Measurements from ENCODE around the gene FREY1.
A peak's percentile ranks its signal among the peaks of the same experiment; 100 is the strongest.

Gene FREY1

GRCh38 chr11:45928535-45929215 lies 21.6 kb upstream of the FREY1 start:
- DNase-seq: no peak

DNA sequence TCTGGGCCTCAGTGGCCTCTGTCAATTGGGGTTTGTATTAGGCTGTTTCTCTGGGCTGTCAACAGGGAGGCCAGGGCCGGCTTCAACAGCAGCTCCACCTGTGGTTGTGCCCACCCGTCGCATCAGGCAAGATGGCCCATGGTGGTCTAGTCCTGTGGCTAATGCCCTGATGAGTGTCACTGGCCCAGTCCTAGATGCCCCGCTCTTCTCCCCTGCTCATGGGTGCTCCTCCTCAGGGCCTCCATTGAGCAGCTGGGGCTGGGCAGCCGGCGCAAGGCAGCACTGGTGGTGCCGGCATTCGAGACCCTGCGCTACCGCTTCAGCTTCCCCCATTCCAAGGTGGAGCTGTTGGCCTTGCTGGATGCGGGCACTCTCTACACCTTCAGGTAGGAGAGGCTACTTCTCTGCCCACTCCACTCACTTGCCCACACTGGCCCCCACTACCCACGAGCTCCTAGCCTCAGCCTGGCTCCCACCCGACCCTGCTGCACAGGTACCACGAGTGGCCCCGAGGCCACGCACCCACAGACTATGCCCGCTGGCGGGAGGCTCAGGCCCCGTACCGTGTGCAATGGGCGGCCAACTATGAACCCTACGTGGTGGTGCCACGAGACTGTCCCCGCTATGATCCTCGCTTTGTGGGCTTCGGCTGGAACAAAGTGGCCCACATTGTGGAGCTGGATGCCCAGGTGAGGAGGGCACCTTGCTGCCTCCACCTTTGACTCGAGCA lies 20.8 kb upstream of the FREY1 start:
- no peak for DNase-seq

GRCh38 chr11:45927332-45927683 lies 20.2 kb upstream of the FREY1 start:
- DNase-seq: no peak

DNA sequence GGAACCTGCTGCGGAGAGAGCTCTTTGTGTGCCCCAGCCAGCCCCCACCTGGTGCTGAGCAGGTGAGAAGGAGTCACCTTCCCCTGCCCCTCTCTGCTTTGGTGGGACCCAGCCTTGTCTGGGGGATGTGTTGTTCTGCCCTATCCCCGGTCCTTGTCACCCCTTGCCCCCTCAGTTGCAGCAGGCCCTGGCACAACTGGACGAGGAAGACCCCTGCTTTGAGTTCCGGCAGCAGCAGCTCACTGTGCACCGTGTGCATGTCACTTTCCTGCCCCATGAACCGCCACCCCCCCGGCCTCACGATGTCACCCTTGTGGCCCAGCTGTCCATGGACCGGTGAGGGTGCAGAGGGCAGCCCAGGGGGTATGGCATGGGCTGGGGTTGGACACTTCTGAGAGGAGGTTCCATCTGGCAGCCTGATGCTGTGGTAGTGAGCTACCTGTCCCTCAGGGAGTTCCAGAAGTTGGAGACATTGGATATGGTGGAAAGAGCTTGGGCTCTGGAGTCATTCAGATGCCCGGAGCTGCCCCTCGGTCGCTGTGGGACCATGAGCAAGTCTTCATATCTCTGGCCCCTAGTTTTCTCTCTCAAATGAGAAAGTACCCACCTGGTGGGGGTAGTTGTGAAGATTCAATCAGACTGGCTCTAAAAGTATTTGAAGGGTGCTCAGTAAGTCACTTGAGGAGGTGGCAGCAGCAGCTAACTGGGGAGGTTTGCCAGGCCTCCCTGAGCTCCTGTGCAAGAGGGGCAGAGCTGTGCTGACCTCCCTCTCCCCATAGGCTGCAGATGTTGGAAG lies 19.7 kb upstream of the FREY1 start:
- no peak for DNase-seq

GRCh38 chr11:45926001-45926401 lies 18.9 kb upstream of the FREY1 start:
- no peak for DNase-seq

DNA sequence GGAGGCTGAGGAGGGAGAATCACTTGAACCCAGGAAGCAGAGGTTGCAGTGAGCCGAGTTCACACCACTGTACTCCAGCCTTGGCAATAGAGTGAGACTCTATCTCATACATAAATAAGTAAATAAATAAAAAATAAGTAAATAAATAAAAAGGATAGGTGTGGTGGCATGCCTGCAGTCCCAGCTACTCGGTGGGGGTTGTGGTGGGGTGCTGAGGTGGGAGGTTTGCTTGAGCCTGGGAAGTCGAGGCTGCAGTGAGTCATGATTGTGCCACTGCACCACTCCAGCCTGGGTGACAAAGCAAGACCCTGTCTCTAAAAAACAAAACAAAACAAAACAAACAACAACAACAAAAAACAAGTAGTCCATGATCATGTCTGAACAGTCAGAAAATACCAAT lies 18.5 kb upstream of the FREY1 start:
- DNase-seq: no peak

DNA sequence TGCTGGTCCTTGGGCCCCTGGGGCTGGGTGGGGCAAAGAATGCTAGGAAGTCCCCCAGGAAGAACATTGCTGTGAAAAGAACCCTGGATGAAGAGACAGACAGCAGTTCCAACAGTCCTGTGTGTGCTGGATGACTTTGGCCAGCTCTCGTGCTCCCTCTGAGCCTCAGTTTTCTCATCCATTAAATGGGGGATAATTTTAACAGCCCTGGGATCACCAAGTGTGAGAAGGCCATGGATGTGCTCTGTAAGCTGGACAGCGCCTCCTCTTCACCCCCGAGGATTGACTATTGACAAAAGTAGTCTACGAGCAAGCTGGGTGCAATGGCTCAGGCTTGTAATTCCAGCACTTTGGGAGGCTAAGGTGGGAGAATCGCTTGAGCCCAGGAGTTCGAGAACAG lies 17.9 kb upstream of the FREY1 start:
- DNase-seq: no peak

DNA sequence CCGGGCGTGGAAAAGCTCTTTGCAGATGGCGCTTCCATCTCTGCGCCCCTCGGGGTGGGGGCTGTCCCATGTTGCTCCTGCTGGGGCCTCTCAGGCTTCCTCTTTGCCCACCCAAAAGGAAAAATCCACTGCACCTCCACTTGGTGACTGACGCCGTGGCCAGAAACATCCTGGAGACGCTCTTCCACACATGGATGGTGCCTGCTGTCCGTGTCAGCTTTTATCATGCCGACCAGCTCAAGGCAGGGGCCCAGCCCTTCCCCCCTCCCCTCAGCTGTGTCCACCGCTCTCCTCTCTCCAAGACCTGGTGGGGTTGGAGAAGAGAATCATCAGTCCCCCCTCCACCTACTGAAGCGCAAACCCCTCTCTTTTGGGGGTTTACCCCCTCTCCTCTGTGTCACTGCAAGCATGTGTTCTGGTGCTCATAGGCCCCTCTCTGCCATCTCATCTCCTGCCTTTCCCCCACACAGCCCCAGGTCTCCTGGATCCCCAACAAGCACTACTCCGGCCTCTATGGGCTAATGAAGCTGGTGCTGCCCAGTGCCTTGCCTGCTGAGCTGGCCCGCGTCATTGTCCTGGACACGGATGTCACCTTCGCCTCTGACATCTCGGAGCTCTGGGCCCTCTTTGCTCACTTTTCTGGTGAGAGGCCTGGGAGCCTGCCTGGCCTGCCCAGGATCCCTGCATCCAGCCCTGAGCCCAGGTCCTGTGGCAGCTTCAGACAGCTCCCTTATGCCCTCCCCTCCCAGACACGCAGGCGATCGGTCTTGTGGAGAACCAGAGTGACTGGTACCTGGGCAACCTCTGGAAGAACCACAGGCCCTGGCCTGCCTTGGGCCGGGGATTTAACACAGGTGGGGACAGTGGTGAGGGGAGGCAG lies 17.2 kb upstream of the FREY1 start:
- DNase-seq: no peak

GRCh38 chr11:45922425-45923082 lies 15.5 kb upstream of the FREY1 start, which contains the start of gene LARGE2:
LARGE2 (plus strand) TSS chr11:45922656; CDS start chr11:45922883, 227 bp downstream.
- peak; percentile 31 for DNase-seq

- DNase-seq: no peak
Observed at GRCh38 chr11:45921561-45922424, 14.7 kb upstream of the FREY1 start.

- no peak for DNase-seq
Observed at GRCh38 chr11:45920531-45921477, 13.7 kb upstream of the FREY1 start.

DNA sequence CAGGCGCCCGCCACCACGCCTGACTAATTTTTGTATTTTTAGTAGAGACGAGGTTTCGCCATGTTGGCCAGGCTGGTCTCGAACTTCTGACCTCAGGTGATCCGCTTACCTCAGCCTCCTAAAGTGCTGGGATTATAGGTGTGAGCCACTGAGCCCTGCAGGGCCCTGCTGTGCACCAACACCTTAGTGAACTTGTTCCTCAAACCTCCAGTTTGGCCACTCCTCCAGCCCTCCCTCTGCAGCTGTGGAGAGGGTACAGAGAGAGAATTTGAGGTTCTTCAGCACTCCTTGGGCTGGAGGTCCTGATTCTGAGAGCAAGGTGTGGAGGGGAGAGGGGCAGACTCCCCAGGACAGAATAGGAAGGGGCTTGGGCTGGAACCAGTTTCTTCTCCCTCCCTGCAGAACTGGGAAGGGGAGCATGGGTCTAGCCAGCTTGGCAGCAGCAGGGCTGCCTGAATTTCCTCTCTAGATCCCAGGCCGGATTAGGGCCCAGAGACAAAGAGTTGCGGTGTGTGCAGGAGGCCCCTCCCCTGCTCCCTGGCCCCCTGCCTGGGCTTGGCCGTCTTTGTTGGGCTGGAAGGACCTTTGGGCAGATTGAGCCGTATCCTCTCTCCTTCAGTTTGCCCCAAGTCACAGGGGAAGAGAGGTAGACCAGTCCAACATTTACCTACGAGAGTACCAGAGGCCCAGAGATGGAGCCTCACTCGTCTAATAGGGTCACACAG lies 12.9 kb upstream of the FREY1 start:
- DNase-seq: no peak

- DNase-seq: no peak
Observed at GRCh38 chr11:45918962-45919675, 12.0 kb upstream of the FREY1 start.

DNA sequence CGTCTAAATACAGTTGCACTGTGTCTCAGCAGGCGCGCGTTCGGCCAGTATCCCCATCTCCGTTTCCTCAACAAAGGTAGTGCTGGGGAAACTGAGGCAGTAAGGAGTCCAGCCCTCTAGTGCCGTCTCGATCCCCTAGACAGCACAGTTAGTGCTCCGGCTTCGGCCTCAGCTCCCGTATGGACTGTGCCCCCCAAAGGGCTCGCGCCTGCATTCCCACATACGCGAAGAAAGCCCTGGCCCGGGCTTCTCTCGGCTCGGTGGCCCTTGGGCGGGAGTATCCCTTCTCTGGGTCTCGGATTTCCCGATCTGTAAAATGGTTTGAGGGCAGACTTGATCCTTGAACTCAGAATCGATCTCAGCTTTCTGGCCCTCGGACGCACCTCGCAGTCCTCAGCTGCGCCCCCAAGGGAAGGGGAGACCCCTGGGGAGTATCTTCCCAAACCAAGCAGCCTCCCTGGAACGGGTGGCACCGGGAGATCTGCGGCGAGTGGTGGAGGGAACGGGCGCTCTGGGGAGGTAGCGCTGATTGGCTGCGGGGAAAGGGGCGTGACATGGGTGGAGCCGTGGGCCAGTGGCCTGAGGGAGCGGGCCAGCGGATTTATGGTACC lies 11.4 kb upstream of the FREY1 start:
- peak; percentile 69 for DNase-seq

DNA sequence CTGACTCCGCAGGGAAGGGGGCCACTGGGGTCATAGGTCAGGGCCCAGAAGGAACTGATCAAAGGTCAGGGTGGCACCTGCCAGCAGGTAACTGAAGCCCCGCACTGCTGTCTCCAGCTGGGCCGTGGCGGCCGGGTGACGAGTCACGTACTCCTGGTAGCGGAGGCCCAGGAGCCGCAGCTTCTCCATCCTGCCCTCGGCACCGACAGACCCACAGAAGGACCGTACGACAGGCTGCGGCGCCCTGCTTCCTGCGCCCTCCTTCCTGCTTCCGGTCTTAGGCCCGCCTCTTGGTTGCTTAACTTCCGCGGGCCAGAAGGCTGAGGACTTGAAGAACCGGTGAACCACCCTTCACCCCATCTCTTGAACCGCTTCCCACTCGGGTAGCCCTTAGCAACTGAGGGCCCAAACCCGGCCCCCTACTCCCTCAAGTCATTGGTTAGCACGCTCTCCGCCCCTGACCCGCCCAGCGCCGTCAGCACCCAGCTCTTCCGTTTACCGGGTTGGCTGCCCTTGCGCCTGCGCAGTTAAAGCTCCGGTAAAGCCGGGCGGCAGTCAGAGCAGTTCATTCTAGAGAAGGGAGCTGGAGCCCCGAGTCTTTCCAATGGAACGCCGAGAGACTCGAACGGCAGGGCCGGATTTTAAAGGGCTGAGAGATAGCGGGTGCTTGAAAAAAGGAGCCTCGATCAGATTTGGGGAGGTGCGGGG lies 10.7 kb upstream of the FREY1 start, which contains the start of gene PEX16:
TSS of gene PEX16 (minus strand) at position 255 of the 708 bp plus-strand sequence. CDS start at position 189, 66 bp downstream.
- DNase-seq: peak; percentile 98

- DNase-seq: no peak
Observed at GRCh38 chr11:45917286-45917622, 10.2 kb upstream of the FREY1 start.

GRCh38 chr11:45915446-45915845 lies 8.4 kb upstream of the FREY1 start:
- no peak for DNase-seq

Measured in CD4-positive, alpha-beta T cell treated with Interleukin-10 for 1 hour (primary cell).